Measurements from ENCODE around the gene AMIGO3.

The AMIGO3 gene

DNA sequence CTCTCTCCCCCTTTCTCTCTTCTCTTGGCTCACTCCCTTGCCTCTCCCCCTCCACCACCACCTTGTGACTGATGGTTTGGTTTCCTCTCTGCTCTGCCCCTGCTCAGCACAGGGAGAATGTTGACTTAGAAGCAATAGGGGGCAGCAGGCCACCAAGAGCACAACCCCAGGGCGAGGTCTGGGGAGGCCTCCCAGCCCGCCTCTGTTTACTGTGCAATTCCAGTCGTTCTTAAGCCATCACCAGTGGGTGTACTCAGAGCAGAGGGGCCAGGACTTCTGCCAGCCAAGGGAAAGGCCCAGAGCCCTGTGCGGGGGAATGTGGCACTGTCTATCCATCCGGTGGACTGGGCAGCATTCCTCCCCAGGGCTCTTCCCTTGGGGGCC lies 51.1 kb downstream of the AMIGO3 start:
- DNase-seq (ENCODE audit: low read depth) = no peak
- TF ChIP-seq, protein P1, sequence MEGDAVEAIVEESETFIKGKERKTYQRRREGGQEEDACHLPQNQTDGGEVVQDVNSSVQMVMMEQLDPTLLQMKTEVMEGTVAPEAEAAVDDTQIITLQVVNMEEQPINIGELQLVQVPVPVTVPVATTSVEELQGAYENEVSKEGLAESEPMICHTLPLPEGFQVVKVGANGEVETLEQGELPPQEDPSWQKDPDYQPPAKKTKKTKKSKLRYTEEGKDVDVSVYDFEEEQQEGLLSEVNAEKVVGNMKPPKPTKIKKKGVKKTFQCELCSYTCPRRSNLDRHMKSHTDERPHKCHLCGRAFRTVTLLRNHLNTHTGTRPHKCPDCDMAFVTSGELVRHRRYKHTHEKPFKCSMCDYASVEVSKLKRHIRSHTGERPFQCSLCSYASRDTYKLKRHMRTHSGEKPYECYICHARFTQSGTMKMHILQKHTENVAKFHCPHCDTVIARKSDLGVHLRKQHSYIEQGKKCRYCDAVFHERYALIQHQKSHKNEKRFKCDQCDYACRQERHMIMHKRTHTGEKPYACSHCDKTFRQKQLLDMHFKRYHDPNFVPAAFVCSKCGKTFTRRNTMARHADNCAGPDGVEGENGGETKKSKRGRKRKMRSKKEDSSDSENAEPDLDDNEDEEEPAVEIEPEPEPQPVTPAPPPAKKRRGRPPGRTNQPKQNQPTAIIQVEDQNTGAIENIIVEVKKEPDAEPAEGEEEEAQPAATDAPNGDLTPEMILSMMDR (IDR thresholded peaks at IDR 0.05; ENCODE audit: control insufficient read depth, extremely low read depth, insufficient read depth) = no peak
- H3K4me3 ChIP-seq (ENCODE audit: low read depth, low read length) = no peak overlapping the region

DNA sequence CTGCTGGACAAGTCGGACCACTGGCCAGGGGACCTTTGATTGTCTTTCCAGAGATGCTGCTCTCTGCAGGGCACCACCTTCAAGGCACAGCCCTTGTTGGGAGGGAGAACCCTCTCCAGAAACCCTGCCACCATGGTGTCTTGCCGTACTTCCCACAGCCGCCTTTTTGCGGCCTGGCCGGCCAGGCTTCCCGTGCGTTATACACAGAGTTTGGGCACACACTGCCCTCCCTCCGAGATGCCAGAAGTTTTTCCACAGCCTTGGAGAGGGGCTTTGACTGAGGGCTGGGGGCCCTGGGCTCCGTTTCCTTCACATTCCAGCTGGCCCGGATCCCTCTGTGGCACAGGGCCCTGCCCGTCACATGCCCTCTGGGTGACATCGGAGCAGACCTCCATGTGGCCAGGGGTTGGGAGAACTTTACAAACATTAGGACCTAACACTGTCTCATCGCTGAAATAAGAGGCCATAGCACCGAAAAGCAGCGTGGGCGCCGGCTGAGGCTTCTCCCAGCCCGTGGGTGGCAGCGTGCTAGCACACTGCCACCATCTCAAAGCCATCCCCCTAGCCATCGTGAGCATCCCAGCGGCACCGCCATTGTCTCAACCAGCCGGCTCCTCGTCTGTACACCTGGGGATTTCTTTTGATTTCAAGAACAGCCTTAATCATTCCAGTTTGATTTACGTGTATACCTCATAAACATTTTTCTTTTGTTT lies 51.6 kb downstream of the AMIGO3 start:
- DNase-seq (ENCODE audit: low read depth) = no peak
- TF ChIP-seq, protein P1 (IDR thresholded peaks at IDR 0.05; ENCODE audit: control insufficient read depth, extremely low read depth, insufficient read depth) = no peak
- H3K4me3 ChIP-seq (ENCODE audit: low read depth, low read length) = no peak overlapping the region
